ENCODE results near the gene NCAPD3. TPM values are rescaled to one million over a fixed set of nuclear protein-coding genes. Genes with fewer than 3 reads are reported as not detected.

Gene NCAPD3
- total RNA-seq, 2 experiments from 2014 or later, result 25.7 to 29.6 TPM

- ChIA-PET CTCF (no interaction called here), POLR2A (no interaction called here)
- H3K27ac Mint-ChIP-seq, result no peak overlapping the region
- H3K36me3 Mint-ChIP-seq (ENCODE audit: low read depth), result peaks cover 33% of the 10 kb centered on the region
- Histone ChIP-seq H3K36me3 (ENCODE audit: insufficient read depth, low read length) (peaks cover 4% of the 10 kb centered on the region), H3K27ac (ENCODE audit: low read depth in 1 of 2, low read length in 2 of 2) (no peak overlapping the region), H3K9me3 (ENCODE audit: control insufficient read depth in 1 of 2, insufficient read depth in 1 of 2, low read length in 2 of 2) (no peaks in the 10 kb centered on the region), H3K4me3 (ENCODE audit: low read length) (no peak overlapping the region), H3K27me3 (ENCODE audit: control insufficient read depth in 1 of 2, insufficient read depth in 2 of 2, low read length in 2 of 2) (no peaks in the 10 kb centered on the region), H3K4me1 (ENCODE audit: insufficient read depth, low read length) (peaks cover 5% of the 10 kb centered on the region)
- no peak for TF ChIP-seq CTCF (IDR thresholded peaks at IDR 0.05)
- no peaks in the 10 kb centered on the region for H3K9me3 Mint-ChIP-seq
- intact Hi-C loops (cut with DNase I, micrococcal nuclease), result no loop called here
- H3K4me1 Mint-ChIP-seq (ENCODE audit: low read depth), result peaks cover 4% of the 10 kb centered on the region
- H3K27me3 Mint-ChIP-seq, result no peaks in the 10 kb centered on the region
- DNase-seq, result no peak
- no peak for ATAC-seq (ENCODE audit: poor library complexity)
- H3K4me3 Mint-ChIP-seq, result no peak overlapping the region
These were observed 81.2 kb downstream of the NCAPD3 start for GRCh38 chr11:134142536-134142935.

DNA sequence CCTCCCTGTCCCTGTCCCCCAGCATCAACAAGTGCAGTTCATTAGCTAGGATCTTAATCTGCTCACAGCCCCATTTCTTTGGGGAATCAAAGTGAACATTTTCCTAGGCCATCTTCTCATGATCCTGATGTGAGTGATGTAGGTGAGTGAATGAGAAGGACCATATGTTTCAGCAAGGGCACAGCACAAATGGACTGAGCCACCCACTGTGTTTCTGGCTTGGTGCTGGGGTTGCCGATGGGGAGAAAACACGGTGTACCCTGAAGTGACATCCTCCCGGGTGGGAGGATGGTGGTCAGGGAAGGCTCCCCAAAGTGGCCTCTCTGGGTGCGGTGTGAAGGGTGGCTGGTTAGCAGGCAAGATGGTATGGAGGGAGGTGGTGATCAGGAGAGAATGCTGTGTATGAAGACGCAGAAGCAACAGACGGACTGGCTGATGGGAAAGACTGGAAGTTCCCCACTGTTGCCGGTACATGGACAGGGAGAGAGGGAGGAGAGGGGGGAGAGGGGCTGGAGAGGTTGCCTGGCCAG, 82.7 kb downstream of the NCAPD3 start:
- ChIA-PET POLR2A (no interaction called here), CTCF (interaction anchor here (1.0 kb wide), 1 partner anchor 91 kb away, joined by 4 read pairs; no protein-coding TSS in a partner anchor)
- no peak overlapping the region for H3K4me3 Mint-ChIP-seq
- Histone ChIP-seq H3K4me3 (ENCODE audit: low read length) (no peak overlapping the region), H3K27me3 (ENCODE audit: control insufficient read depth in 1 of 2, insufficient read depth in 2 of 2, low read length in 2 of 2) (no peaks in the 10 kb centered on the region), H3K9me3 (ENCODE audit: control insufficient read depth in 1 of 2, insufficient read depth in 1 of 2, low read length in 2 of 2) (no peaks in the 10 kb centered on the region), H3K27ac (ENCODE audit: low read depth in 1 of 2, low read length in 2 of 2) (no peak overlapping the region), H3K4me1 (ENCODE audit: insufficient read depth, low read length) (peaks cover 5% of the 10 kb centered on the region), H3K36me3 (ENCODE audit: insufficient read depth, low read length) (peaks cover 4% of the 10 kb centered on the region)
- H3K27me3 Mint-ChIP-seq, result no peaks in the 10 kb centered on the region
- TF ChIP-seq CTCF (IDR thresholded peaks at IDR 0.05), result no peak
- H3K27ac Mint-ChIP-seq, result no peak overlapping the region
- no peak for DNase-seq
- no peak for ATAC-seq (ENCODE audit: poor library complexity)
- intact Hi-C loops (cut with DNase I, micrococcal nuclease), result no loop called here
- H3K4me1 Mint-ChIP-seq (ENCODE audit: low read depth), result peaks cover 4% of the 10 kb centered on the region
- no peaks in the 10 kb centered on the region for H3K9me3 Mint-ChIP-seq
- H3K36me3 Mint-ChIP-seq (ENCODE audit: low read depth), result peaks cover 32% of the 10 kb centered on the region

- Histone ChIP-seq H3K27ac (ENCODE audit: low read depth in 1 of 2, low read length in 2 of 2) (no peak overlapping the region), H3K4me3 (ENCODE audit: low read length) (no peak overlapping the region), H3K27me3 (ENCODE audit: control insufficient read depth in 1 of 2, insufficient read depth in 2 of 2, low read length in 2 of 2) (no peaks in the 10 kb centered on the region), H3K9me3 (ENCODE audit: control insufficient read depth in 1 of 2, insufficient read depth in 1 of 2, low read length in 2 of 2) (no peaks in the 10 kb centered on the region), H3K36me3 (ENCODE audit: insufficient read depth, low read length) (no peaks in the 10 kb centered on the region), H3K4me1 (ENCODE audit: insufficient read depth, low read length) (peaks cover 5% of the 10 kb centered on the region)
- peaks cover 26% of the 10 kb centered on the region for H3K36me3 Mint-ChIP-seq (ENCODE audit: low read depth)
- H3K27me3 Mint-ChIP-seq, result no peaks in the 10 kb centered on the region
- no peak overlapping the region for H3K27ac Mint-ChIP-seq
- ATAC-seq (ENCODE audit: poor library complexity) (peak; percentile 88), DNase-seq (peak in 13 of 14 experiments; percentile 6 to 76 (median 32))
- no peaks in the 10 kb centered on the region for H3K9me3 Mint-ChIP-seq
- ChIA-PET POLR2A (no interaction called here), CTCF (interaction anchor here (1.7 kb wide), 1 partner anchor 212 kb away, joined by 7 read pairs; no protein-coding TSS in a partner anchor)
- intact Hi-C loops (cut with DNase I, micrococcal nuclease), result loop anchor here (1.0 kb wide), 3 partner anchors 90 to 213 kb away; no protein-coding TSS in a partner anchor
- peaks cover 4% of the 10 kb centered on the region for H3K4me1 Mint-ChIP-seq (ENCODE audit: low read depth)
- peak; percentile 77 for TF ChIP-seq CTCF (IDR thresholded peaks at IDR 0.05)
- no peak overlapping the region for H3K4me3 Mint-ChIP-seq
These were observed 83.9 kb downstream of the NCAPD3 start for GRCh38 chr11:134139873-134140331.
